ENCODE results near the gene HNRNPC.

DNA sequence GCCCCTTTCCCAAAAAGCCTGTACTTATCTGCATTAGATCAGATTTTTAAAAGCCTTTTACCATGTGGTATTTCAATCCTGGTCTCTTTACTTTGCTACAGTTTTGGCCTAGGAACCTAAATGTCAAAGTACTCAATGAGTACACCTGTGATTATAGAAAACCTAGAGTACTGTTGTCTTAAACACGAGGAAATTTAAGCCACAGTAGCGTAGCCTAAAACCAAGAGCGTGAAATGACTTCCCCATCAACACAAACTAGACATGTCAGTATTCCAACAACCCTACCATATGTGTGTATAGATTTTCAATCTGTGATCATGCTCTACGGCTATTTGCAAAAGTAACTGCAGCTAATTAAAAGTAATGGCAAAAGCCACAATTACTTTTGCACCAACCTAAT, 60.7 kb downstream of the HNRNPC start:
- no peak for TF ChIP-seq CHD2 (IDR thresholded peaks at IDR 0.05; ENCODE audit: low read length, partially characterized antibody)
- TF ChIP-seq CTCF (IDR thresholded peaks at IDR 0.05) = no peak
- TF ChIP-seq CHD4 (IDR thresholded peaks at IDR 0.05; ENCODE audit: borderline replicate concordance) = no peak
- TF ChIP-seq, protein P1, sequence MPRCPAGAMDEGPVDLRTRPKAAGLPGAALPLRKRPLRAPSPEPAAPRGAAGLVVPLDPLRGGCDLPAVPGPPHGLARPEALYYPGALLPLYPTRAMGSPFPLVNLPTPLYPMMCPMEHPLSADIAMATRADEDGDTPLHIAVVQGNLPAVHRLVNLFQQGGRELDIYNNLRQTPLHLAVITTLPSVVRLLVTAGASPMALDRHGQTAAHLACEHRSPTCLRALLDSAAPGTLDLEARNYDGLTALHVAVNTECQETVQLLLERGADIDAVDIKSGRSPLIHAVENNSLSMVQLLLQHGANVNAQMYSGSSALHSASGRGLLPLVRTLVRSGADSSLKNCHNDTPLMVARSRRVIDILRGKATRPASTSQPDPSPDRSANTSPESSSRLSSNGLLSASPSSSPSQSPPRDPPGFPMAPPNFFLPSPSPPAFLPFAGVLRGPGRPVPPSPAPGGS (IDR thresholded peaks at IDR 0.05) = no peak
- no peak for TF ChIP-seq POLR2A (IDR thresholded peaks at IDR 0.05; ENCODE audit: low read length)
- no peak for TF ChIP-seq JUNB (IDR thresholded peaks at IDR 0.05)
- TF ChIP-seq NR3C1 (IDR thresholded peaks at IDR 0.05) = no peak
